Measurements from ENCODE around the gene THOC2.

- TF ChIP-seq, protein P1, sequence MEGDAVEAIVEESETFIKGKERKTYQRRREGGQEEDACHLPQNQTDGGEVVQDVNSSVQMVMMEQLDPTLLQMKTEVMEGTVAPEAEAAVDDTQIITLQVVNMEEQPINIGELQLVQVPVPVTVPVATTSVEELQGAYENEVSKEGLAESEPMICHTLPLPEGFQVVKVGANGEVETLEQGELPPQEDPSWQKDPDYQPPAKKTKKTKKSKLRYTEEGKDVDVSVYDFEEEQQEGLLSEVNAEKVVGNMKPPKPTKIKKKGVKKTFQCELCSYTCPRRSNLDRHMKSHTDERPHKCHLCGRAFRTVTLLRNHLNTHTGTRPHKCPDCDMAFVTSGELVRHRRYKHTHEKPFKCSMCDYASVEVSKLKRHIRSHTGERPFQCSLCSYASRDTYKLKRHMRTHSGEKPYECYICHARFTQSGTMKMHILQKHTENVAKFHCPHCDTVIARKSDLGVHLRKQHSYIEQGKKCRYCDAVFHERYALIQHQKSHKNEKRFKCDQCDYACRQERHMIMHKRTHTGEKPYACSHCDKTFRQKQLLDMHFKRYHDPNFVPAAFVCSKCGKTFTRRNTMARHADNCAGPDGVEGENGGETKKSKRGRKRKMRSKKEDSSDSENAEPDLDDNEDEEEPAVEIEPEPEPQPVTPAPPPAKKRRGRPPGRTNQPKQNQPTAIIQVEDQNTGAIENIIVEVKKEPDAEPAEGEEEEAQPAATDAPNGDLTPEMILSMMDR (conservative IDR thresholded peaks at IDR 0.05; ENCODE audit: low read length) = no peak
- TF ChIP-seq EZH2phosphoT487 (IDR thresholded peaks at IDR 0.05; ENCODE audit: borderline replicate concordance, low read depth, low read length) = no peak
Measured at GRCh38 chrX:123695242-123695641, 37.6 kb downstream of the THOC2 start.
